ENCODE results near the gene TBCD.

Gene TBCD

GRCh38 chr17:82751571-82752370 is at the start of gene TBCD:
Gene TBCD, plus strand, starts transcription at chr17:82752065. Its CDS starts 129 bp downstream, at chr17:82752194.
- peak; percentile 89 for DNase-seq (ENCODE audit: low spot score)

GRCh38 chr17:82702231-82702927 is 49.5 kb upstream of the TBCD start:
- no peak for DNase-seq (ENCODE audit: low spot score)

GRCh38 chr17:82703036-82703745 is 48.7 kb upstream of the TBCD start:
- no peak for DNase-seq (ENCODE audit: low spot score)

- no peak for DNase-seq (ENCODE audit: low spot score)
These were observed 47.7 kb upstream of the TBCD start for GRCh38 chr17:82703935-82704865.

GRCh38 chr17:82704886-82705285 is 47.0 kb upstream of the TBCD start:
- DNase-seq (ENCODE audit: low spot score) = no peak

- DNase-seq (ENCODE audit: low spot score) = no peak
These were observed 46.1 kb upstream of the TBCD start for GRCh38 chr17:82705756-82706155.

- no peak for DNase-seq (ENCODE audit: low spot score)
These were observed 42.7 kb upstream of the TBCD start for GRCh38 chr17:82709024-82709675.

GRCh38 chr17:82709676-82710498 is 42.0 kb upstream of the TBCD start:
- DNase-seq (ENCODE audit: low spot score) = no peak

- no peak for DNase-seq (ENCODE audit: low spot score)
These were observed 41.2 kb upstream of the TBCD start for GRCh38 chr17:82710499-82711232.

- DNase-seq (ENCODE audit: low spot score) = no peak
These were observed 38.7 kb upstream of the TBCD start for GRCh38 chr17:82713071-82713723.

- DNase-seq (ENCODE audit: low spot score) = peak; percentile 67
These were observed 35.5 kb upstream of the TBCD start, which contains the start of gene FN3KRP for GRCh38 chr17:82716203-82717010. Gene FN3KRP, plus strand, starts transcription at chr17:82716706. Its CDS starts 50 bp downstream, at chr17:82716756.

- no peak for DNase-seq (ENCODE audit: low spot score)
These were observed 32.7 kb upstream of the TBCD start for GRCh38 chr17:82718986-82719685.

GRCh38 chr17:82720204-82720603 is 31.7 kb upstream of the TBCD start:
- no peak for DNase-seq (ENCODE audit: low spot score)

- no peak for DNase-seq (ENCODE audit: low spot score)
These were observed 29.4 kb upstream of the TBCD start for GRCh38 chr17:82722341-82723013.

- no peak for DNase-seq (ENCODE audit: low spot score)
These were observed 28.6 kb upstream of the TBCD start for GRCh38 chr17:82723169-82723807.

- DNase-seq (ENCODE audit: low spot score) = no peak
These were observed 25.4 kb upstream of the TBCD start for GRCh38 chr17:82726427-82726826.

All from hematopoietic multipotent progenitor cell treated with erythropoietin and hydrocortisone succinate and interleukin-3 and kit ligand, for 17 days (in vitro differentiated cells).